SU-DHL-6 (cell line): ENCODE data around the gene GRID2.

ENCODE experiments used
- CTCF ChIP-seq: fragments of 200-600 bp; sonication (generic); IDR thresholded peaks from one replicate; pipeline ENCODE4 v1.5.1; 2017; ENCODE audit warnings: antibody characterized with exemption, mild to moderate bottlenecking, low read length, moderate library complexity; ENCODE audit not compliant: insufficient read depth, poor library complexity, severe bottlenecking
- EZH2phosphoT487 ChIP-seq: fragments of 200-600 bp; sonication (generic), shearing (Covaris generic); conservative IDR thresholded peaks from 2 replicates; pipeline ENCODE4 v1.6.1; 2018; ENCODE audit warnings: mild to moderate bottlenecking, antibody characterized with exemption, low read length, moderate library complexity, mixed read lengths

GRCh38 chr4:93788712-93789111 is 1484.9 kb downstream of the GRID2 start:
- TF ChIP-seq CTCF = no peak
- TF ChIP-seq EZH2phosphoT487 = no peak
